ENCODE results near the gene SURF4.

SURF4 gene

DNA sequence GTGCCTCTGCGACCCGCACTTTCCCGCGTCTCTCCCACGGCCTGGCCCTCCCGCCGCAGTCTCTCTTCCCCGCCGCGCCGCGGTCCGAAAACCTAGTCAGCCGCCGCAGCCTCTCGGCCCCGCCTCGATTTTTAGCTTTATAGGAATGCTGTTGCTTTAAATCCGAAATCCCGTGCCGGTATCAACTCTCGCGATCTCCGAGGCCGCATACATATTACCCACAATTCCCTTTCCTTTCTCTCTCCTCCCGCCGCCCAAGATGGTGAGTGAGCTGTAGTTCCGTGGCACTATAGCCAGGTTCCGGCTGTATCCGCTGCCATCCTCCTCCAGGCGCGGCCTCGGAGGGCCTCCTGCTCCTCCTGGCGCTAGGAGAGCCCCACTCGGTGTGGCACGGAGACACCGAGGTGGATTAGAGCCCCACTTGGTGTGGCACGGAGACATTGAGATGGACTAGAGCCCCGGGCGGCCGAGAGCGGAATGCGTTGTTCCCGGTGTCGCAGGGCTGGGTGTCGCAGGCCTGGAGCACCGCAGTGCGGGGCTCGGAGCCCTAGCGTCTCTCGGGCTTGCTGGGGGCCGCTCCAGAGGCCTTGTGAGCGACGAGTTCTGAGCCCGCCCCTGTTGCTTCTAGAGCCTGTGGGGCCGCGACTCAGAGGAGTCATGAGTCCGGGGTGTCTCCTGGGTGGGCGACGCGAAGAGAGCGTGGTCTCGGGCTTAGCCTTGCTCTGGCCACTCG, 27.7 kb downstream of the SURF4 start, which contains the start of the genes MED22 and RPL7A:
Gene MED22, minus strand, starts transcription at position 147 of the 733 bp plus-strand sequence. CDS start 1,469 bp downstream, outside the sequence.
Gene RPL7A, plus strand, starts transcription at position 234 of the 733 bp plus-strand sequence. Its CDS starts 26 bp downstream, at position 260.
- peaks cover 32 to 41% of the 10 kb centered on the region in 2 experiments for H3K4me1 ChIP-seq (ENCODE audit: control insufficient read depth in 1 of 2, insufficient read depth in 1 of 2, low read depth in 1 of 2, low read length in 1 of 2)
- peaks cover 75% of the 10 kb centered on the region for H3K36me3 ChIP-seq
- no peaks in the 10 kb centered on the region for H3K9me3 ChIP-seq
- H3K27ac ChIP-seq: peak within 1 kb of the TSS; percentile 81
- H3K4me3 ChIP-seq (ENCODE audit: low read depth in 1 of 2, low read length in 1 of 2): peak within 1 kb of the TSS; percentile 64 to 92
- no peaks in the 10 kb centered on the region for H3K27me3 ChIP-seq
- TF ChIP-seq, protein P1, sequence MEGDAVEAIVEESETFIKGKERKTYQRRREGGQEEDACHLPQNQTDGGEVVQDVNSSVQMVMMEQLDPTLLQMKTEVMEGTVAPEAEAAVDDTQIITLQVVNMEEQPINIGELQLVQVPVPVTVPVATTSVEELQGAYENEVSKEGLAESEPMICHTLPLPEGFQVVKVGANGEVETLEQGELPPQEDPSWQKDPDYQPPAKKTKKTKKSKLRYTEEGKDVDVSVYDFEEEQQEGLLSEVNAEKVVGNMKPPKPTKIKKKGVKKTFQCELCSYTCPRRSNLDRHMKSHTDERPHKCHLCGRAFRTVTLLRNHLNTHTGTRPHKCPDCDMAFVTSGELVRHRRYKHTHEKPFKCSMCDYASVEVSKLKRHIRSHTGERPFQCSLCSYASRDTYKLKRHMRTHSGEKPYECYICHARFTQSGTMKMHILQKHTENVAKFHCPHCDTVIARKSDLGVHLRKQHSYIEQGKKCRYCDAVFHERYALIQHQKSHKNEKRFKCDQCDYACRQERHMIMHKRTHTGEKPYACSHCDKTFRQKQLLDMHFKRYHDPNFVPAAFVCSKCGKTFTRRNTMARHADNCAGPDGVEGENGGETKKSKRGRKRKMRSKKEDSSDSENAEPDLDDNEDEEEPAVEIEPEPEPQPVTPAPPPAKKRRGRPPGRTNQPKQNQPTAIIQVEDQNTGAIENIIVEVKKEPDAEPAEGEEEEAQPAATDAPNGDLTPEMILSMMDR (IDR thresholded peaks at IDR 0.05): peak; percentile 30

DNA sequence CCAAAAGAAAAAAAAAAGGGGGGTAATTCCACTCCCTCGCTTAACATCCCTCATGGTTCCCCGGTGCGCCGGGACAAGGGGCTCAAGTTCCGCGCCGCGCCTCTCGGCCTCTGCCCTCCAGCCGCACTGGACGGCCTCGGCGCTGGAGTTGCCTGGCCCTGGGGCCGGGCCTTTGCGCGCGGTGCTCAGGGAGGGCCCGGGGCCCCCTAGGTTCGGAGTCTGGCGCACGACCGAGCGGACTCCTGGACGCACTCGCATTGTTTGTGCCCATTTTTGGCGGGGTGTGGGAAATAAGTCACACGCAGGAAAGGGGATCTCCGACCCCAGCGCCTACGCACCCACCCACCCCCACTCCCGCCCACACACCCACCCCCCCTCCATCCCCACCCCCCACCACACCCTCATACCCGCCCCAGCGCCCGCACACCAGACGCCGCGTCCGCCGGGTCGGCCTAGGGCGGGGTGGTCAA, 28.3 kb downstream of the SURF4 start:
- Histone ChIP-seq H3K27ac (peak overlapping the region; percentile 81), H3K36me3 (peaks cover 75% of the 10 kb centered on the region), H3K4me1 (ENCODE audit: control insufficient read depth in 1 of 2, insufficient read depth in 1 of 2, low read depth in 1 of 2, low read length in 1 of 2) (peaks cover 37 to 47% of the 10 kb centered on the region in 2 experiments), H3K9me3 (no peaks in the 10 kb centered on the region), H3K27me3 (no peaks in the 10 kb centered on the region), H3K4me3 (ENCODE audit: low read depth in 1 of 2, low read length in 1 of 2) (peak overlapping the region; percentile 64 to 92)
- TF ChIP-seq, protein P1 (IDR thresholded peaks at IDR 0.05): no peak

DNA sequence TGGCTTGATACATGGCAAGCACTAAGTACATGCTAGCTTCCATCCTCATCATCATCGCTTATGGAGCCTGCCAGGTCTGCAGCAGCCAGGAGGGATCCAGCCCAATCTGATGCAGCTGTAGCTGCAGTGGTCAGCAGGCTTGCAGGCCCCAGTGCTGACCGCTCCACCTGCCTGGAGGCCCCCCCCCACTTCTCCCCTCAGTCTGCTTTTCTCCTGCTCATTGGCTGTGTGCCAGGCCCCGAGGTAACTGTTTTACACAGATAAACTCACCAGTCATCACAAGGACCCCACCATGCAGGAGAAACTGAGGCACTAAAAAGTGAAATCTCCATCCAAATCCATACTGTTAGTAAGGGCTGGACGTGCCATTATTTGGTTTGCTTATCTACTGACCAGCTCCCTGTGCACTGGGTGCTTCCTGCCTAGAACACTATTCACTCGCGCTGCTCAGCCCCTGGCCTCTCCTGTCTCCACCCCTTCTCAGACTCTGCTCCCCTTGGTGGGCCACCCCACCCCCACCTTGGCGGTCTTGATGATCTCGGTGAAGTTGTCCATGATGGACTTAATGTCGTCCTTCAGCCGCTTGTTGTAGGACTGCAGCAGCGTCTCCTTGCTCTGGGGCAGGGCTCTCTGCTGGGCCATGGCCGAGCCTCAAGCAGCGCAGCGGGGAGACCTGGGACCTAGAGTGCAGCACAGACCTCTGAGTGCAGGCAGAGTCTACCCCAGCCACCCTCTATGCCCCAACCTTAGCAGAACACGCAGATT, 29.7 kb downstream of the SURF4 start:
- H3K9me3 ChIP-seq: no peaks in the 10 kb centered on the region
- TF ChIP-seq, protein P1 (IDR thresholded peaks at IDR 0.05): no peak
- peak overlapping the region; percentile 81 for H3K27ac ChIP-seq
- peak overlapping the region; percentile 64 to 92 for H3K4me3 ChIP-seq (ENCODE audit: low read depth in 1 of 2, low read length in 1 of 2)
- H3K36me3 ChIP-seq: peaks cover 69% of the 10 kb centered on the region
- H3K4me1 ChIP-seq (ENCODE audit: control insufficient read depth in 1 of 2, insufficient read depth in 1 of 2, low read depth in 1 of 2, low read length in 1 of 2): peaks cover 51 to 60% of the 10 kb centered on the region in 2 experiments
- H3K27me3 ChIP-seq: no peaks in the 10 kb centered on the region

DNA sequence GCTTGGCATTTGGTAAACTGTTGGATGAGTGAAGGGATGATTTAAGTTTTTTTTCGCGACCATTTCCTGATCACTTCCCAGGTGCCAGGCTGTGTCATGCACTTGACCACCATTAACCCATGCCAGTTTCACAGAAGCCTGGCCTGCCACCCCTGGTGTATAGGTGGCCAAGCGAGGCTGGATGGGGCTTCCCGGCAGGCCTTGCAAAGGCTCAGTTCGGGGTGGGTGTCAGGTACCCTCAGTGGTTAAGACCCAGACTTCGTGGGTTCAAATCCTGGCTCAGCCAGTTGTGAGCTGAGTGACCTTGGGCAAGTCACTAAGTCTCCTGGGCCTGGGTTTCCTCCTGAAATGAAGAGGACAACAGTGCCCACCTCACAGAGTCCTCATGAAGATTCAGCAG, 30.3 kb downstream of the SURF4 start:
- Histone ChIP-seq H3K36me3 (peaks cover 63% of the 10 kb centered on the region), H3K4me1 (ENCODE audit: control insufficient read depth in 1 of 2, insufficient read depth in 1 of 2, low read depth in 1 of 2, low read length in 1 of 2) (peaks cover 57 to 67% of the 10 kb centered on the region in 2 experiments), H3K9me3 (no peaks in the 10 kb centered on the region), H3K27me3 (no peaks in the 10 kb centered on the region), H3K27ac (no peak overlapping the region), H3K4me3 (ENCODE audit: low read depth in 1 of 2, low read length in 1 of 2) (no peak overlapping the region)
- TF ChIP-seq, protein P1 (IDR thresholded peaks at IDR 0.05): no peak

DNA sequence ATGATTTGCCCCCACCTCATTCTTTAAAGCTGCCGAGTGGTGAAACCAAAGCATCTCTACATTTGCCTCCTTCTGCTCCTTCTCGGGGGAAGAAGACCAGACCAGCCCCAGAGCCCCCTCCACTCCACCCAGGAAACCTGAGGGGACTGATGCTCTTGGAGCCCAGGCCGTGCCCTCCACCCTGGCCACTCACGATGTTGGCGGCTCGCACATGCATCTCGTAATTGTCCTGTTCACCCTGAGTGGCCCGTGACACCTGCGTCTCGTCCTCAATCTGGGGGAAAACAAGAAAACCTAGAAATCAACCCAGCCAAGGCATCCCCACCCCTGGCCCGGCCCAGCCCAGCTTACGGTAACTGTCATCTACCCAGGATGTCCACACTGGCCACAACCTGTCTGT, 30.9 kb downstream of the SURF4 start:
- Histone ChIP-seq H3K27ac (no peak overlapping the region), H3K4me3 (ENCODE audit: low read depth in 1 of 2, low read length in 1 of 2) (no peak overlapping the region), H3K4me1 (ENCODE audit: control insufficient read depth in 1 of 2, insufficient read depth in 1 of 2, low read depth in 1 of 2, low read length in 1 of 2) (peaks cover 63 to 73% of the 10 kb centered on the region in 2 experiments), H3K36me3 (peaks cover 57% of the 10 kb centered on the region), H3K9me3 (no peaks in the 10 kb centered on the region), H3K27me3 (no peaks in the 10 kb centered on the region)
- TF ChIP-seq, protein P1 (IDR thresholded peaks at IDR 0.05): no peak

Data from neutrophil (primary cell).